ENCODE data around the gene MFSD1.

- TF ChIP-seq POLR2AphosphoS5 (IDR thresholded peaks at IDR 0.05; ENCODE audit: low read depth, low read length) (no peak), REST (IDR thresholded peaks at IDR 0.05; ENCODE audit: insufficient read depth in 1 of 2, low read depth in 2 of 2, low read length in 1 of 2) (no peak), SIN3A (IDR thresholded peaks at IDR 0.05; ENCODE audit: borderline replicate concordance, insufficient read depth, low read depth, low read length) (no peak), TCF7L2 (IDR thresholded peaks at IDR 0.05; ENCODE audit: low read depth, low read length) (no peak)
- TF ChIP-seq, protein P1, sequence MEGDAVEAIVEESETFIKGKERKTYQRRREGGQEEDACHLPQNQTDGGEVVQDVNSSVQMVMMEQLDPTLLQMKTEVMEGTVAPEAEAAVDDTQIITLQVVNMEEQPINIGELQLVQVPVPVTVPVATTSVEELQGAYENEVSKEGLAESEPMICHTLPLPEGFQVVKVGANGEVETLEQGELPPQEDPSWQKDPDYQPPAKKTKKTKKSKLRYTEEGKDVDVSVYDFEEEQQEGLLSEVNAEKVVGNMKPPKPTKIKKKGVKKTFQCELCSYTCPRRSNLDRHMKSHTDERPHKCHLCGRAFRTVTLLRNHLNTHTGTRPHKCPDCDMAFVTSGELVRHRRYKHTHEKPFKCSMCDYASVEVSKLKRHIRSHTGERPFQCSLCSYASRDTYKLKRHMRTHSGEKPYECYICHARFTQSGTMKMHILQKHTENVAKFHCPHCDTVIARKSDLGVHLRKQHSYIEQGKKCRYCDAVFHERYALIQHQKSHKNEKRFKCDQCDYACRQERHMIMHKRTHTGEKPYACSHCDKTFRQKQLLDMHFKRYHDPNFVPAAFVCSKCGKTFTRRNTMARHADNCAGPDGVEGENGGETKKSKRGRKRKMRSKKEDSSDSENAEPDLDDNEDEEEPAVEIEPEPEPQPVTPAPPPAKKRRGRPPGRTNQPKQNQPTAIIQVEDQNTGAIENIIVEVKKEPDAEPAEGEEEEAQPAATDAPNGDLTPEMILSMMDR (IDR thresholded peaks at IDR 0.05), result peak; percentile 93
Measured at GRCh38 chr3:158790901-158791589, 10.8 kb upstream of the MFSD1 start.

Measured in Panc1 (cell line).